Activated CD4-positive, CD25-positive, alpha-beta regulatory T cell treated with anti-CD3 and anti-CD28 coated beads, Interleukin-2, amount 50 U/mL, for 72 hours (primary cell): ENCODE data around the gene COPRS.

Experiments
- DNase-seq: peaks from one replicate; pipeline ENCODE4 v3.0.0; 2021

Gene COPRS

DNA sequence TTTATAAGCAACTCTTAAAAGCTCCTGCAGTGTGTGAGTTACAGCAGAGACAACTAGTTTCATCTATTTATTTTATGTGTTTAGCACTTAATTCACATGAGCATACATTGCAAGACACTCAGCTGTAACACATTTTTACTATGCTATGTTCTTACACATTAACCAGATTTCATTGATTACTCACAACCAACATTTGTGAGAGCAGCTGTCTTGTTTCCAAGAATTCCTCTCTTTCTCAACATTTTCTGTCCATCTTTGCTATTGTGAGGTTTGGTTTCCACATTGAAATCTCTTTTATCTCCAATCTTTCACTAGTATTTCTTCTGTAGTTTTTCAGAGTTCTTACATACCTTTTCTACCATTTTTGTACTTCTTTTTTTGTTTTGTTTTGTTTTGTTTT lies 51.2 kb downstream of the COPRS start:
- DNase-seq: no peak

- no peak for DNase-seq
Observed at GRCh38 chr17:31806921-31807320, 52.1 kb downstream of the COPRS start.

GRCh38 chr17:31803494-31804213 lies 55.4 kb downstream of the COPRS start:
- no peak for DNase-seq

GRCh38 chr17:31802502-31802901 lies 56.5 kb downstream of the COPRS start:
- DNase-seq: no peak
